Gastroesophageal sphincter (tissue), 4 donors: ENCODE data around the gene GRAMD4. TPM values are rescaled to one million over a fixed set of nuclear protein-coding genes. Genes with fewer than 3 reads are reported as not detected.

Source experiments
- ATAC-seq: fragments of 150-250 bp; one replicate; pipeline ENCODE4 v1.9.1; 2016; ENCODE audit warnings: mild to moderate bottlenecking, moderate library complexity
- H3K27ac ChIP-seq, 4 donors: fragments of 200-600 bp; sonication (generic) in 3 of 4; 1 replicate in 3 of 4; 2 replicates in 1 of 4; pipeline ENCODE4 v1.5.1; 2016 to 2019
- H3K27me3 ChIP-seq: fragments of 200-600 bp; sonication (generic); one replicate; pipeline ENCODE4 v1.5.1; 2019
- H3K36me3 ChIP-seq, 2 donors: fragments of 200-600 bp; sonication (generic); one replicate each; pipeline ENCODE4 v1.5.1; 2019; ENCODE audit warnings: control low read depth in 1 of 2
- H3K4me1 ChIP-seq, 3 donors: fragments of 200-600 bp; sonication (generic); 1 replicate in 2 of 3; 2 replicates in 1 of 3; pipeline ENCODE4 v1.5.1; 2016 to 2019; ENCODE audit warnings: control low read depth in 2 of 3
- H3K4me3 ChIP-seq, 2 donors: fragments of 200-600 bp; sonication (generic); one replicate each; pipeline ENCODE4 v1.5.1; 2019; ENCODE audit warnings: mild to moderate bottlenecking in 1 of 2, moderate library complexity in 1 of 2
- H3K9me3 ChIP-seq, 3 donors: fragments of 200-600 bp; sonication (generic); one replicate each; pipeline ENCODE4 v1.5.1; 2017 to 2019; ENCODE audit warnings: control low read depth in 2 of 3
- EP300 ChIP-seq: sonication (generic); formaldehyde crosslinking; IDR thresholded peaks from one replicate; pipeline ENCODE4 v1.6.1; 2017; ENCODE audit warnings: antibody characterized with exemption, mild to moderate bottlenecking
- POLR2A ChIP-seq, 2 donors: fragments of 450-650 bp; IDR thresholded peaks; one replicate each; pipeline ENCODE4 v1.6.1; 2017; ENCODE audit warnings: antibody characterized with exemption in 2 of 2, mild to moderate bottlenecking in 2 of 2, moderate library complexity in 1 of 2
- POLR2AphosphoS5 ChIP-seq: sonication (generic); formaldehyde crosslinking; IDR thresholded peaks from one replicate; pipeline ENCODE4 v1.6.1; 2017; ENCODE audit warnings: antibody characterized with exemption
- WGBS, 2 donors: methylation state at CpG; one replicate each; pipeline ENCODE4 v1.1.5; 2018; ENCODE audit warnings: low coverage in 1 of 2; 5-methylcytosine and 5-hydroxymethylcytosine counted together
- total RNA-seq, 4 donors: library from RNA; depleted of rRNA; stranded (reverse); fragments of >200 nt; gene quantifications; one replicate each; pipeline ENCODE4 v1.1.0, GENCODE V29; 2016
- TF ChIP-seq, protein P1 (sequence below), 4 experiments: fragments of 200-600 bp in 2 of 4; fragments of 450-650 bp in 2 of 4; sonication (generic) in 1 of 4; IDR thresholded peaks; one replicate each; pipeline ENCODE4 v1.5.1; 2017 to 2019; ENCODE audit warnings: antibody characterized with exemption in 4 of 4, mild to moderate bottlenecking in 2 of 4, moderate library complexity in 2 of 4

GRAMD4 gene
- total RNA-seq, 4 donors from 2014 or later = 10.8 to 53.3 (median 33.2) TPM

DNA sequence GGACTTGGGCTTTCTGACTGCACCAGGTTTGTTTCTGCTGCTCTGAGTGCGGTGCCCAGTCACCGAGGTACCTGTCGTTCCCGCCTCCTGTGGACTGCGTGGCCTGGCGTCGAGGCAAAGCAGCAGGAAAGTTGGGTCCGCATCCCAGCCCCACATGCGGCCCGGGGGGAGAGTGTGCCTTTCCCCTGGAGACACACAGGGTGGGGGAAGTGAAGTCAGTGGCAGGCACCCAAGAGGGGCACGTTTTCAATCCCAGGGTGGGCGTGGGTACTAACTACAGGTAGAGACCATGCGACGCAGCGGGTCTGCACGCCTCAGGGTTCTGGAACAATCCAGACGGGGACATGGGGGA is 25.3 kb upstream of the GRAMD4 start:
- Histone ChIP-seq H3K27ac (no peak overlapping the region), H3K36me3 (no peaks in the 10 kb centered on the region), H3K4me1 (peaks cover 0 to 45% (median 10%) of the 10 kb centered on the region in 3 donors), H3K4me3 (no peak overlapping the region), H3K27me3 (no peaks in the 10 kb centered on the region), H3K9me3 (no peaks in the 10 kb centered on the region)
- no peak for ATAC-seq
- 60% methylated on average over 1 of the region's 17 CpGs; no CpG with 5 or more reads in 1 of the 2 donors for WGBS, 2 donors
- TF ChIP-seq, protein P1, sequence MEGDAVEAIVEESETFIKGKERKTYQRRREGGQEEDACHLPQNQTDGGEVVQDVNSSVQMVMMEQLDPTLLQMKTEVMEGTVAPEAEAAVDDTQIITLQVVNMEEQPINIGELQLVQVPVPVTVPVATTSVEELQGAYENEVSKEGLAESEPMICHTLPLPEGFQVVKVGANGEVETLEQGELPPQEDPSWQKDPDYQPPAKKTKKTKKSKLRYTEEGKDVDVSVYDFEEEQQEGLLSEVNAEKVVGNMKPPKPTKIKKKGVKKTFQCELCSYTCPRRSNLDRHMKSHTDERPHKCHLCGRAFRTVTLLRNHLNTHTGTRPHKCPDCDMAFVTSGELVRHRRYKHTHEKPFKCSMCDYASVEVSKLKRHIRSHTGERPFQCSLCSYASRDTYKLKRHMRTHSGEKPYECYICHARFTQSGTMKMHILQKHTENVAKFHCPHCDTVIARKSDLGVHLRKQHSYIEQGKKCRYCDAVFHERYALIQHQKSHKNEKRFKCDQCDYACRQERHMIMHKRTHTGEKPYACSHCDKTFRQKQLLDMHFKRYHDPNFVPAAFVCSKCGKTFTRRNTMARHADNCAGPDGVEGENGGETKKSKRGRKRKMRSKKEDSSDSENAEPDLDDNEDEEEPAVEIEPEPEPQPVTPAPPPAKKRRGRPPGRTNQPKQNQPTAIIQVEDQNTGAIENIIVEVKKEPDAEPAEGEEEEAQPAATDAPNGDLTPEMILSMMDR (IDR thresholded peaks at IDR 0.05) = no peak
- TF ChIP-seq EP300 = no peak
- no peak for TF ChIP-seq POLR2A (IDR thresholded peaks at IDR 0.05)
- no peak for TF ChIP-seq POLR2AphosphoS5

DNA sequence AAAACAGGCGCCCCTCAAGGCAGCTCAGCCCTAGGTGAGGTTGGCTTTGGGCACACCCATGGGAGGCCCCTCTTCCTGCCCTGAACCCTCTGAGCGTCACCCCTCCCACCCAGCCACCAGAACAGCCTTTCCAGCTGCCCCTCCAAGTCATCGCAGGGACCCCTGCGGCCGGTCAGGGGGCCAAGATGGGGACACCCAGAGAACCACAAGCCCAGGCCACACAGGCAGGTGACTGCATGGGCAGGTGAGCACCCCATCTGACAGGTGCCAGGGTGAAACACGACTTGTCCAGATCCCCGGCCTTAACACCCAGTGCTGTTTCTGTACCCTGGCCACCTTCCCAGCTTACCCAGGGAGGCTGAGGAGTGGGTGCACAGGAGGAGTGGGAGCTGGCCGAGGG is 24.6 kb upstream of the GRAMD4 start:
- Histone ChIP-seq H3K4me1 (peaks cover 0 to 45% (median 10%) of the 10 kb centered on the region in 3 donors), H3K4me3 (no peak overlapping the region), H3K9me3 (no peaks in the 10 kb centered on the region), H3K36me3 (no peaks in the 10 kb centered on the region), H3K27me3 (no peaks in the 10 kb centered on the region), H3K27ac (peak overlapping the region in 1 of 4 donors; percentile 58)
- ATAC-seq = no peak
- TF ChIP-seq POLR2A (IDR thresholded peaks at IDR 0.05) = no peak
- TF ChIP-seq, protein P1 (IDR thresholded peaks at IDR 0.05) = no peak
- TF ChIP-seq EP300 = no peak
- no peak for TF ChIP-seq POLR2AphosphoS5
- no CpG with 5 or more reads among the region's 8 CpGs for WGBS, 2 donors

DNA sequence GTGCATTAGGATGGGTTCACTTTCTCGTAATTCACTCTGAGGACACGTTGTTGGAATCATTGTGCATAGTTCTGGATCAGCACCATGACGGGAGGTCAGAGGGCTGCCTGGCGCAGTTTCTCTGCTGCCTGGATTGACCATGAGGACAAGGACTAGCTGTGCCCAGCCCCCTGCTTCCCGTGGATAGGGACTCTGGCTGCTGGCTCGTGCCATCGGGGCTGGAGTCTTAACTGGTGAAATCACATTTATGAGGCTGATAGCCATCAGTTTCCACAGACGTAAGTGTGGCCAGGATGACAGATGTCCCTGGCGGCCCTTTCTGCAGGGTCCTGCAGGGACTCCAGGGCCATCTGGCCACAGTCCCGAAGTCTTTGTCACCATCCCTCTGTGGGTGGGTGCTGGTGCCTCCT is 24.1 kb upstream of the GRAMD4 start:
- Histone ChIP-seq H3K4me1 (peaks cover 0 to 45% (median 10%) of the 10 kb centered on the region in 3 donors), H3K27ac (peak overlapping the region in 2 of 4 donors; percentile 49 to 58), H3K36me3 (no peaks in the 10 kb centered on the region), H3K9me3 (no peaks in the 10 kb centered on the region), H3K4me3 (no peak overlapping the region), H3K27me3 (no peaks in the 10 kb centered on the region)
- TF ChIP-seq, protein P1 (IDR thresholded peaks at IDR 0.05) = no peak
- peak; percentile 35 for TF ChIP-seq POLR2AphosphoS5
- WGBS, 2 donors = 0% methylated on average over 1 of the region's 10 CpGs; no CpG with 5 or more reads in 1 of the 2 donors
- ATAC-seq = peak; percentile 45

DNA sequence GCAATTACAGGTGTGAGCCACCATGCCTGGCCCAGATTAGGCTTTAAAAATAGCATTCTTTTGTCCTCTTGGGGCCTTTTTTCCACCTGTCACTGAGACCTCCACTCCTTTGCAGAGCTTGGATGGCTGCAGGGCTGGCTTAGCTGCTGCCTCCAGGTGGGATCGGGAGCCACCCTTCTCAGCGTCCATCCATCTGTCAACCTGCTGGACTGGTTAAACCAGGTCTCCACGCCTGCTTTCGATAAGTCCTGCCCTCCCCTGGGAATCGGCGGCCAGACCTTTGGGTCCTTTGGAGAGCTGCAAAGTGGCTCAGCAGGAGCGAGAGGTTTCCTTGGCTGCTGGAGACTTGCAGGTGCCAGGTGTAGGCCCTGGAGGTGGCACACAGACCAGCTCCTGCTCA is 23.4 kb upstream of the GRAMD4 start:
- no peak overlapping the region for H3K4me3 ChIP-seq
- H3K4me1 ChIP-seq = peaks cover 0 to 44% (median 10%) of the 10 kb centered on the region in 3 donors
- no CpG with 5 or more reads among the region's 7 CpGs for WGBS, 2 donors
- no peaks in the 10 kb centered on the region for H3K36me3 ChIP-seq
- no peaks in the 10 kb centered on the region for H3K27me3 ChIP-seq
- peak overlapping the region in 2 of 4 donors; percentile 17 to 49 for H3K27ac ChIP-seq
- TF ChIP-seq EP300 = no peak
- no peak for TF ChIP-seq POLR2A (IDR thresholded peaks at IDR 0.05)
- no peak for TF ChIP-seq POLR2AphosphoS5
- TF ChIP-seq, protein P1 (IDR thresholded peaks at IDR 0.05) = no peak
- H3K9me3 ChIP-seq = no peaks in the 10 kb centered on the region
- ATAC-seq = no peak

DNA sequence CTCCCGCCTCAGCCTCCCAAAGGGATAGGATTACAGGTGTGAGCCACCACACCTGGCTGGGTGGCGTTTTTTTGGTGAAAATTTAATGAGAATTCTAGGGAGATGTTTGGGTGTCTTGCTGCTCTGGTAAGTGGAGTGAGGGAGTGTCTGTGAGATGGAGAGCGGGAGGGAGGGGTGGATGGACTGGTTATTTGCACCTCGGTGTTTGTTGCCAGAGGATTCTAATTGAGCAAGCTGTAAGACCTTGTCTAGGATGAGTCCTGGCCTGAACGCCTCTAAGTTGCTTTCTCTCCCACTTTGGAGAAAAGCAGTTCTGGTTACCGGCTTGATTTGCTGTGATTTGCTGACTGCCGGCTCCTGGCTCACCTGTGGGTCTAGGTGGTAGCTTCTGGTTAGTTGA is 22.0 kb upstream of the GRAMD4 start:
- Histone ChIP-seq H3K4me1 (peaks cover 0 to 29% (median under 1%) of the 10 kb centered on the region in 3 donors), H3K36me3 (no peaks in the 10 kb centered on the region), H3K27me3 (no peaks in the 10 kb centered on the region), H3K4me3 (no peak overlapping the region), H3K27ac (peak overlapping the region in 1 of 4 donors; percentile 49), H3K9me3 (no peaks in the 10 kb centered on the region)
- WGBS, 2 donors = 94 to 100% methylated on average over 1 to 3 of the region's 7 CpGs
- no peak for TF ChIP-seq POLR2AphosphoS5
- no peak for TF ChIP-seq POLR2A (IDR thresholded peaks at IDR 0.05)
- no peak for ATAC-seq
